Urinary bladder (tissue), 4 donors: ENCODE measurements around the gene SUPT5H. TPM values are rescaled to one million over a fixed set of nuclear protein-coding genes. Genes with fewer than 3 reads are reported as not detected.
A peak's percentile ranks its signal among the peaks of the same experiment; 100 is the strongest.

ENCODE experiments used
- DNase-seq: peaks from one replicate; pipeline ENCODE4 v3.0.0-alpha.2; 2015; ENCODE audit errors: extremely low spot score
- H3K27ac ChIP-seq: one replicate; pipeline ENCODE4 v1.5.1; 2013; ENCODE audit warnings: low read depth, mild to moderate bottlenecking, moderate library complexity
- H3K36me3 ChIP-seq: one replicate; pipeline ENCODE4 v1.6.1; 2013; ENCODE audit warnings: mild to moderate bottlenecking, moderate library complexity; ENCODE audit not compliant: insufficient read depth
- H3K4me1 ChIP-seq: one replicate; pipeline ENCODE4 v1.6.1; 2013; ENCODE audit warnings: mild to moderate bottlenecking, moderate library complexity; ENCODE audit not compliant: insufficient read depth
- H3K4me3 ChIP-seq: one replicate; pipeline ENCODE4 v1.5.1; 2013; ENCODE audit warnings: low read depth, low read length
- whole genome bisulfite sequencing: extraction: QIAGEN DNeasy Blood & Tissue Kit; methylation state at CpG from one replicate; pipeline ENCODE4 v1.1.7; 2013; 5-methylcytosine and 5-hydroxymethylcytosine counted together
- polyA plus RNA-seq: library from polyadenylated mRNA; stranded (reverse); fragments of 200-250 nt; gene quantifications from one replicate; pipeline ENCODE4 v1.2.3, GENCODE V29; 2013
- total RNA-seq: library from RNA; depleted of rRNA; stranded (reverse); fragments of >200 nt; gene quantifications from one replicate; pipeline ENCODE4 v1.2.3, GENCODE V29; 2014
- donor health status: healthy with polysubstance abuse.
- donor health status: healthy.

SUPT5H gene
- total and polyA plus RNA-seq, 2 donors = 24.8 to 85.8 TPM

GRCh38 chr19:39412867-39413271, 32.5 kb upstream of the SUPT5H start:
- Histone ChIP-seq H3K4me3 (peak overlapping the region; percentile 60), H3K27ac (peak overlapping the region; percentile 88), H3K36me3 (peaks cover 7% of the 10 kb centered on the region), H3K4me1 (no peaks in the 10 kb centered on the region)
- under 1% methylated on average over 24 of the region's 24 CpGs for WGBS
- no peak for DNase-seq

GRCh38 chr19:39413272-39413910, 32.0 kb upstream of the SUPT5H start:
- 2% methylated on average over 54 of the region's 54 CpGs for WGBS
- Histone ChIP-seq H3K36me3 (peaks cover 3% of the 10 kb centered on the region), H3K4me1 (no peaks in the 10 kb centered on the region), H3K27ac (peak overlapping the region; percentile 88), H3K4me3 (peak overlapping the region; percentile 60)
- no peak for DNase-seq

GRCh38 chr19:39413911-39414608, 31.3 kb upstream of the SUPT5H start:
- H3K4me1 ChIP-seq = no peaks in the 10 kb centered on the region
- peak overlapping the region; percentile 88 for H3K27ac ChIP-seq
- H3K36me3 ChIP-seq = no peaks in the 10 kb centered on the region
- 27% methylated on average over 18 of the region's 18 CpGs for WGBS
- peak overlapping the region; percentile 60 for H3K4me3 ChIP-seq
- no peak for DNase-seq

GRCh38 chr19:39415111-39416046, 30.0 kb upstream of the SUPT5H start:
- 57% methylated on average over 35 of the region's 35 CpGs for WGBS
- H3K36me3 ChIP-seq = no peaks in the 10 kb centered on the region
- H3K4me3 ChIP-seq = no peak overlapping the region
- H3K27ac ChIP-seq = no peak overlapping the region
- H3K4me1 ChIP-seq = no peaks in the 10 kb centered on the region
- no peak for DNase-seq

GRCh38 chr19:39416152-39417120, 28.9 kb upstream of the SUPT5H start:
- WGBS = 76% methylated on average over 27 of the region's 27 CpGs
- Histone ChIP-seq H3K4me3 (no peak overlapping the region), H3K36me3 (no peaks in the 10 kb centered on the region), H3K27ac (no peak overlapping the region), H3K4me1 (no peaks in the 10 kb centered on the region)
- no peak for DNase-seq

GRCh38 chr19:39417463-39418181, 27.8 kb upstream of the SUPT5H start:
- Histone ChIP-seq H3K4me3 (no peak overlapping the region), H3K36me3 (no peaks in the 10 kb centered on the region), H3K4me1 (no peaks in the 10 kb centered on the region), H3K27ac (no peak overlapping the region)
- no peak for DNase-seq
- 91% methylated on average over 30 of the region's 30 CpGs for WGBS

- H3K27ac ChIP-seq = no peak overlapping the region
Observed at GRCh38 chr19:39419003-39419402, 26.4 kb upstream of the SUPT5H start.

GRCh38 chr19:39420769-39421168, 24.6 kb upstream of the SUPT5H start:
- no peaks in the 10 kb centered on the region for H3K4me1 ChIP-seq
- H3K4me3 ChIP-seq = no peak overlapping the region
- no peak overlapping the region for H3K27ac ChIP-seq
- WGBS = 91% methylated on average over 15 of the region's 15 CpGs
- DNase-seq = no peak
- H3K36me3 ChIP-seq = no peaks in the 10 kb centered on the region

More at GRCh38 chr19:39419003-39419402, 26.4 kb upstream of the SUPT5H start:
- H3K4me1 ChIP-seq = no peaks in the 10 kb centered on the region
- WGBS = 78% methylated on average over 9 of the region's 9 CpGs
- no peak for DNase-seq
- no peak overlapping the region for H3K4me3 ChIP-seq
- no peaks in the 10 kb centered on the region for H3K36me3 ChIP-seq

GRCh38 chr19:39422020-39422419, 23.4 kb upstream of the SUPT5H start:
- Histone ChIP-seq H3K27ac (no peak overlapping the region), H3K36me3 (no peaks in the 10 kb centered on the region), H3K4me3 (no peak overlapping the region), H3K4me1 (no peaks in the 10 kb centered on the region)
- WGBS = 93% methylated on average over 5 of the region's 5 CpGs
- DNase-seq = no peak

- Histone ChIP-seq H3K4me1 (no peaks in the 10 kb centered on the region), H3K36me3 (no peaks in the 10 kb centered on the region), H3K4me3 (no peak overlapping the region), H3K27ac (no peak overlapping the region)
- no peak for DNase-seq
- 86% methylated on average over 35 of the region's 35 CpGs for WGBS
Observed at GRCh38 chr19:39423258-39424086, 21.9 kb upstream of the SUPT5H start.

GRCh38 chr19:39424934-39425333, 20.4 kb upstream of the SUPT5H start:
- H3K36me3 ChIP-seq = no peaks in the 10 kb centered on the region
- WGBS = 80% methylated on average over 16 of the region's 16 CpGs

GRCh38 chr19:39425744-39426143, 19.6 kb upstream of the SUPT5H start:
- Histone ChIP-seq H3K27ac (no peak overlapping the region), H3K36me3 (no peaks in the 10 kb centered on the region), H3K4me3 (no peak overlapping the region), H3K4me1 (no peaks in the 10 kb centered on the region)
- no peak for DNase-seq
- 92% methylated on average over 7 of the region's 7 CpGs for WGBS

More at GRCh38 chr19:39424934-39425333, 20.4 kb upstream of the SUPT5H start:
- Histone ChIP-seq H3K4me3 (no peak overlapping the region), H3K4me1 (no peaks in the 10 kb centered on the region), H3K27ac (no peak overlapping the region)
- no peak for DNase-seq
